ENCODE measurements around the gene OTOP2.

OTOP2 gene

DNA sequence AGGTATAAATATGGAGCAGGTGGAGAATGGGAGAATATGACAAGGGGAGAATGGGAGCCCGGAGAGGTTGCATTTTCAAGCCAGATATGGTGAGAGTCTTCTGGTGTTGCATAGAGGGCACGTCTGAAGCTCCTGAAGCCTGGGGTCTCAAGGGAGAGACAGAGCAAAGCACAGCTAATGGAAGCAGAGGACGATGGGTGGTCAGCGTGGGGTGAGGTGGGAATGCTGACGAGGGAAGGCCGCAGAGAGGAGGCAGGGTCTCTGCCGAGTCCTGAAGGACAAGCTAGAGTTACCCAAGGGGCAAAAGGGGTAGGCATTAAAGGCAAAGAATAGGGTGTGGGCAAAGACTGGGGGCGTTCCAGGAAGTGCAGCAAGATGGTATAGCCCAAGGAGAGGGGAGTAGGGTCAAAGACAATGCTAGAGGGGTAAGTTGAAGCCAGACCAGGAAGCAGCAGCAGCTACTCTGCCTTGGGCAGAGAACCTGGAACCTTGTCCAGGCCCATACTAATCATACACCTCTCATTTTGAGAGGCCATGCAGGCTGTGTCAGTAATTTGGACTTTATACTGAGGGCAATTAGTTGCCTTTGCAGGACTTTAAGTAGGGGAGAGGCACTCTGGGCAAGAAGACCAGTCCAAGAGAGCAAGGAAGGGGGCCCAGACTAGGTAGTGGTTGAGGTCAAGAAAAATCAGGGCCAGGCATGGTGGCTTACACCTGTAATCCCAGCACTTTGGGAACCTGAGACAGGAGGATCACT, 14.3 kb downstream of the OTOP2 start:
- Histone ChIP-seq H4K20me1 (ENCODE audit: insufficient read depth, low read length) (no peaks in the 10 kb centered on the region), H3K4me3 (ENCODE audit: low read depth, low read length, poor library complexity, severe bottlenecking) (no peak overlapping the region), H3K9me3 (ENCODE audit: low read length) (no peaks in the 10 kb centered on the region), H3K36me3 (ENCODE audit: insufficient read depth, low read length) (no peaks in the 10 kb centered on the region), H3K27me3 (ENCODE audit: insufficient read depth, low read length) (peaks cover 11% of the 10 kb centered on the region), H3K27ac (ENCODE audit: low read depth, low read length, poor library complexity, severe bottlenecking) (no peak overlapping the region), H3K4me1 (ENCODE audit: insufficient read depth, low read length, severe bottlenecking) (no peaks in the 10 kb centered on the region), H3K9ac (ENCODE audit: low read length) (no peak overlapping the region), H2AFZ (ENCODE audit: low read length) (no peak overlapping the region), H3K4me2 (ENCODE audit: low read length) (no peak overlapping the region), H3K79me2 (ENCODE audit: insufficient read depth, low read length) (no peaks in the 10 kb centered on the region), H3F3A (ENCODE audit: insufficient read depth, low read length) (no peaks in the 10 kb centered on the region), H3K9me2 (ENCODE audit: low read depth, low read length) (no peaks in the 10 kb centered on the region)
- TF ChIP-seq EZH2 (IDR thresholded peaks at IDR 0.05; ENCODE audit: borderline replicate concordance, low read length) = no peak
- TF ChIP-seq, protein P1, sequence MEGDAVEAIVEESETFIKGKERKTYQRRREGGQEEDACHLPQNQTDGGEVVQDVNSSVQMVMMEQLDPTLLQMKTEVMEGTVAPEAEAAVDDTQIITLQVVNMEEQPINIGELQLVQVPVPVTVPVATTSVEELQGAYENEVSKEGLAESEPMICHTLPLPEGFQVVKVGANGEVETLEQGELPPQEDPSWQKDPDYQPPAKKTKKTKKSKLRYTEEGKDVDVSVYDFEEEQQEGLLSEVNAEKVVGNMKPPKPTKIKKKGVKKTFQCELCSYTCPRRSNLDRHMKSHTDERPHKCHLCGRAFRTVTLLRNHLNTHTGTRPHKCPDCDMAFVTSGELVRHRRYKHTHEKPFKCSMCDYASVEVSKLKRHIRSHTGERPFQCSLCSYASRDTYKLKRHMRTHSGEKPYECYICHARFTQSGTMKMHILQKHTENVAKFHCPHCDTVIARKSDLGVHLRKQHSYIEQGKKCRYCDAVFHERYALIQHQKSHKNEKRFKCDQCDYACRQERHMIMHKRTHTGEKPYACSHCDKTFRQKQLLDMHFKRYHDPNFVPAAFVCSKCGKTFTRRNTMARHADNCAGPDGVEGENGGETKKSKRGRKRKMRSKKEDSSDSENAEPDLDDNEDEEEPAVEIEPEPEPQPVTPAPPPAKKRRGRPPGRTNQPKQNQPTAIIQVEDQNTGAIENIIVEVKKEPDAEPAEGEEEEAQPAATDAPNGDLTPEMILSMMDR (IDR thresholded peaks at IDR 0.05; ENCODE audit: low read length) = no peak

DNA sequence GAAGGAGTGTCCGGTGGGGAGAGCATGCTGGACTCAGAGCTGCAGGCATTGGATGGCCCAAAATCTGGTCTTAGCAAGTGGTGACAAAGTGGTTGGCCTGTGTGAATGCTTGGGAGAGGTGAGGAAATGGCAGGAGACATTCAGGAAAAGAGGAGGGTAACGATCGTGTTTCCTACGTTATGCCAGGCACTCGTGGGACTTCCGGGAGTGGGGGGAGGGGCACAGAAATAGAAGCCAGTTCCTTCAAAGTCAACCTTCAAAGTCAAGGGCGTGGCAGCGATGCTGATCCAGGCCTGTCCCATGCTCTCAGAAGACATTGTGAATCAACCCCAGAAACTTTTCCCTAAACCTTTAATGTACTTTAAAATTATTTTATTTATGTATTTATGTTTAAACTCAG, 15.5 kb downstream of the OTOP2 start:
- no peak overlapping the region for H3K4me2 ChIP-seq (ENCODE audit: low read length)
- no peaks in the 10 kb centered on the region for H3K9me3 ChIP-seq (ENCODE audit: low read length)
- H3K9me2 ChIP-seq (ENCODE audit: low read depth, low read length) = no peaks in the 10 kb centered on the region
- H3K27me3 ChIP-seq (ENCODE audit: insufficient read depth, low read length) = peaks cover 11% of the 10 kb centered on the region
- H3K79me2 ChIP-seq (ENCODE audit: insufficient read depth, low read length) = no peaks in the 10 kb centered on the region
- no peak overlapping the region for H3K4me3 ChIP-seq (ENCODE audit: low read depth, low read length, poor library complexity, severe bottlenecking)
- no peak overlapping the region for H3K27ac ChIP-seq (ENCODE audit: low read depth, low read length, poor library complexity, severe bottlenecking)
- H3K9ac ChIP-seq (ENCODE audit: low read length) = no peak overlapping the region
- H3K36me3 ChIP-seq (ENCODE audit: insufficient read depth, low read length) = no peaks in the 10 kb centered on the region
- no peak overlapping the region for H2AFZ ChIP-seq (ENCODE audit: low read length)
- no peaks in the 10 kb centered on the region for H3K4me1 ChIP-seq (ENCODE audit: insufficient read depth, low read length, severe bottlenecking)
- TF ChIP-seq EZH2 (IDR thresholded peaks at IDR 0.05; ENCODE audit: borderline replicate concordance, low read length) = no peak
- TF ChIP-seq, protein P1 (IDR thresholded peaks at IDR 0.05; ENCODE audit: low read length) = no peak
- H3F3A ChIP-seq (ENCODE audit: insufficient read depth, low read length) = no peaks in the 10 kb centered on the region
- no peaks in the 10 kb centered on the region for H4K20me1 ChIP-seq (ENCODE audit: insufficient read depth, low read length)

DNA sequence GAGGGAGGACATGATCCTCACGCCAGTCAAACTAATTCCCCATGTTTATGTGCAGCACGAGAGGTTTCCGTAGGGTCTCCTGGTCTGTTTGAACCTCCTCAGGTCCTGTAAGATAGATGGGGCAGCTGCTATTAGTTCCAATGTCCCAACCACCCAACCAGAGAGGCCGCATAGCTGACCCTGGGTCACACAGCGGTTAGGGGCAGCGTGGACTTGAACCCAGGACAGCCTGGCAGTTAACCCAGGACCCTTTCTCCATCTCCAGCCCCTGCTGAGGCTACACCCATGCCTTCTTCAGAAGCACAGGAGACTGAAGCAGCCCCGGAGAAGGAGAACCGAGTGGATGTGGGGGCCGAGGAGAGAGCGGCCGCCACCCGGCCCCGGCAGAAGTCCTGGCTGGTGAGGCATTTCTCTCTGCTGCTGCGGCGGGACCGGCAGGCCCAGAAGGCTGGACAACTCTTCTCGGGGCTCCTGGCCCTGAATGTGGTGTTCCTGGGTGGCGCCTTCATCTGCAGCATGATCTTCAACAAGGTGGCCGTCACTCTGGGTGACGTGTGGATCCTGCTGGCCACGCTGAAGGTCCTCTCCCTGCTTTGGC, 17.2 kb downstream of the OTOP2 start:
- Histone ChIP-seq H3K79me2 (ENCODE audit: insufficient read depth, low read length) (no peaks in the 10 kb centered on the region), H3F3A (ENCODE audit: insufficient read depth, low read length) (no peaks in the 10 kb centered on the region), H3K9me2 (ENCODE audit: low read depth, low read length) (no peaks in the 10 kb centered on the region), H3K27me3 (ENCODE audit: insufficient read depth, low read length) (peaks cover 11% of the 10 kb centered on the region; the same call in 1 of the 2 replicates), H3K4me3 (ENCODE audit: low read depth, low read length, poor library complexity, severe bottlenecking) (no peak overlapping the region), H3K27ac (ENCODE audit: low read depth, low read length, poor library complexity, severe bottlenecking) (no peak overlapping the region), H4K20me1 (ENCODE audit: insufficient read depth, low read length) (no peaks in the 10 kb centered on the region), H3K9me3 (ENCODE audit: low read length) (no peaks in the 10 kb centered on the region), H3K36me3 (ENCODE audit: insufficient read depth, low read length) (no peaks in the 10 kb centered on the region), H3K4me2 (ENCODE audit: low read length) (no peak overlapping the region), H2AFZ (ENCODE audit: low read length) (no peak overlapping the region), H3K4me1 (ENCODE audit: insufficient read depth, low read length, severe bottlenecking) (no peaks in the 10 kb centered on the region), H3K9ac (ENCODE audit: low read length) (no peak overlapping the region)
- TF ChIP-seq, protein P1 (IDR thresholded peaks at IDR 0.05; ENCODE audit: low read length) = no peak
- no peak for TF ChIP-seq EZH2 (IDR thresholded peaks at IDR 0.05; ENCODE audit: borderline replicate concordance, low read length)
